GM19238 (cell line): Measurements from ENCODE around the gene NLRC5.
"Not testable (repeated sequence)": the region's sequence is repeated elsewhere in the genome, so short reads cannot be mapped to it uniquely, and the experiment has no call there.

Experiments used
- DNase-seq: peaks from one replicate; pipeline ENCODE4 v3.0.0; 2011; ENCODE audit warnings: low spot score; ENCODE audit not compliant: insufficient read length

The NLRC5 gene

GRCh38 chr16:57070424-57070823 lies 81.1 kb downstream of the NLRC5 start:
- DNase-seq = no peak

GRCh38 chr16:57071081-57071732 lies 81.8 kb downstream of the NLRC5 start:
- not testable (repeated sequence) for DNase-seq

GRCh38 chr16:57071831-57072582 lies 82.7 kb downstream of the NLRC5 start:
- no peak for DNase-seq

GRCh38 chr16:57072616-57073275 lies 83.4 kb downstream of the NLRC5 start:
- DNase-seq = no peak

- no peak for DNase-seq
Measured at GRCh38 chr16:57077714-57078113, 88.4 kb downstream of the NLRC5 start.

GRCh38 chr16:57081744-57082143 lies 92.4 kb downstream of the NLRC5 start:
- no peak for DNase-seq

GRCh38 chr16:57082664-57083063 lies 93.3 kb downstream of the NLRC5 start:
- DNase-seq = no peak

GRCh38 chr16:57083485-57084126 lies 94.2 kb downstream of the NLRC5 start:
- DNase-seq = no peak

GRCh38 chr16:57084257-57084770 lies 95.0 kb downstream of the NLRC5 start:
- DNase-seq = peak; percentile 89

- no peak for DNase-seq
Measured at GRCh38 chr16:57084996-57085395, 95.6 kb downstream of the NLRC5 start.

- DNase-seq = no peak
Measured at GRCh38 chr16:57087003-57087402, 97.6 kb downstream of the NLRC5 start.

GRCh38 chr16:57089406-57089805 lies 100.0 kb downstream of the NLRC5 start:
- no peak for DNase-seq

- DNase-seq = no peak
Measured at GRCh38 chr16:57091200-57091974, 102.0 kb downstream of the NLRC5 start.

- DNase-seq = peak; percentile 72
Measured at GRCh38 chr16:57091975-57092785, 102.8 kb downstream of the NLRC5 start, which contains the start of gene CPNE2. TSS of gene CPNE2 (plus strand) at chr16:57092583. CDS start at chr16:57110743, 18,160 bp downstream.

- DNase-seq = peak; percentile 53
Measured at GRCh38 chr16:57092786-57093411, 103.5 kb downstream of the NLRC5 start.

GRCh38 chr16:57093666-57094564 lies 104.6 kb downstream of the NLRC5 start:
- DNase-seq = no peak

- DNase-seq = no peak
Measured at GRCh38 chr16:57094911-57095310, 105.6 kb downstream of the NLRC5 start.

GRCh38 chr16:57096192-57096591 lies 106.8 kb downstream of the NLRC5 start:
- DNase-seq = no peak
